Measurements from ENCODE around the gene HLA-B. TPM values are rescaled to one million over a fixed set of nuclear protein-coding genes. Genes with fewer than 3 reads are reported as not detected.
A peak's percentile ranks its signal among the peaks of the same experiment; 100 is the strongest.

The HLA-B gene
- total and polyA plus RNA-seq, 2 of the 8 experiments (the other 6 are each of a cell fraction or from before 2014, with no cell fraction given): 154 to 233 TPM

DNA sequence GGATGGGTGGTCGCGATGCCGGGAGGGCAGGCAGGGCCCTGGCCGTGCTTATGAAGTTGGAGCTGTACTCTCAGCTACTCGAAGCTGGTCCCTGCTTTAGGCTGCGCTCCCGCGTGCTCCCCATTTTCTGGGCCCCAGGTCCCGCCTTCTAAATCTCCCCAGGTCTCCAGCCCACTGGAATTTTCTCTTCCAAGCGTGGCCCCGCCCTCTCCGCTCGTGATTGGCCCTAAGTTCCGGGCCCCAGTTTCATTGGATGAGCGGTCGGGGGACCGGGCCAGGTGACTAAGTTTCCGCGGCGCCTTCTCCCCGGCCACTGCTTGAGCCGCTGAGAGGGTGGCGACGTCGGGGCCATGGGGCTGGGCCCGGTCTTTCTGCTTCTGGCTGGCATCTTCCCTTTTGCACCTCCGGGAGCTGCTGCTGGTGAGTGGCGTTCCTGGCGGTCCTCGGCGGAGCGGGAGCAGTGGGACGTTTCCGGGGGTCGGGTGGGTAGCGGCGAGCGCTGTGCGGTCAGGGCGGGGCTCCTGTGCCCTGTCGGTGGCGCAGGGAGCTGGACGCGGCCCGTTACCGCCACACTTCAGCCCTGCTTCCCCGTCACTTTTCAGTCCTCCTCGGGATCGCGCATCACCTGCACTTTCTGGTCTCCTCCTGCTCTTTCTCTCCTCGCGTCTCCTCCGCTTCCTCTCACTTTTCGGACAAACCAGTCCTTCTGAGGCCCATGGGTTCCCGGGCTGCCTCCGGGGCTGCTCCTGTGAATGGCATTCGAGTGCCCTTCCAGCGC is 46.5 kb upstream of the HLA-B start, which contains the start of gene MICA:
Gene MICA, plus strand, starts transcription at position 313 of the 778 bp plus-strand sequence. Its CDS starts 38 bp downstream, at position 351.
- no peak within 1 kb of the TSS for H2BK120ac ChIP-seq (replicated peaks; ENCODE audit: low read depth, low read length)
- ChIA-PET CTCF (ENCODE audit: partially characterized antibody) (interaction anchor here (0.5 to 2.3 kb wide), 7 partner anchors 10 to 271 kb away, joined by 3 to 16 read pairs (median 3); no protein-coding TSS in a partner anchor), POLR2A (ENCODE audit: partially characterized antibody) (interaction anchor here (0.8 to 2.4 kb wide), 10 partner anchors 9 to 231 kb away, joined by 3 to 8 read pairs (median 4); partner anchors contain the start of gene DDX39B)
- H2BK5ac ChIP-seq (ENCODE audit: low read depth, low read length): peak within 1 kb of the TSS; percentile 35
- H4K8ac ChIP-seq (ENCODE audit: extremely low read depth, insufficient read depth, low read length): peak within 1 kb of the TSS; percentile 87; the same call in 1 of the 2 replicates
- peak within 1 kb of the TSS; percentile 74 for H3K4ac ChIP-seq (replicated peaks; ENCODE audit: insufficient read length, low read depth, low read length)
- peak within 1 kb of the TSS; percentile 92 for H3K56ac ChIP-seq (replicated peaks; ENCODE audit: insufficient read length, low read depth, low read length)
- H3K36me3 ChIP-seq (ENCODE audit: control insufficient read depth in 2 of 4, insufficient read depth in 4 of 4, low read length in 3 of 4): no peaks in the 10 kb centered on the region
- peaks cover 5% of the 10 kb centered on the region for H3K79me1 ChIP-seq (ENCODE audit: low read depth, low read length)
- peak within 1 kb of the TSS; percentile 81 for H3K18ac ChIP-seq (ENCODE audit: extremely low read depth, low read length)
- H2AK5ac ChIP-seq (ENCODE audit: low read depth, low read length): no peak within 1 kb of the TSS
- 0 out of 2 replicates have a peak within 1 kb of the TSS, but pooled peaks have one; percentile 72 for H2BK20ac ChIP-seq (ENCODE audit: low read length)
- no peak within 1 kb of the TSS for H3K27ac ChIP-seq (ENCODE audit: low read depth, low read length)
- H3K4me3 ChIP-seq (ENCODE audit: extremely low read depth in 1 of 4, insufficient read depth in 2 of 4, low read depth in 3 of 4, low read length in 4 of 4): peak within 1 kb of the TSS; percentile 59 to 81 (median 70)
- 2% methylated on average over 50 of the region's 58 CpGs; no CpG with 5 or more reads in 1 of the 2 experiments for WGBS, 2 experiments (ENCODE audit: extremely low coverage in 1 of 2, insufficient coverage in 1 of 2, insufficient read length in 1 of 2, insufficient replicate concordance in 2 of 2, low coverage in 1 of 2, low lambda C conversion rate in 2 of 2, missing lambda C conversion rate in 1 of 2)
- H2BK15ac ChIP-seq (ENCODE audit: low read length): peak within 1 kb of the TSS; percentile 81; the same call in 1 of the 2 replicates
- no peak within 1 kb of the TSS for H3K14ac ChIP-seq (ENCODE audit: insufficient read length)
- peak within 1 kb of the TSS; percentile 51 to 82 (median 55) for H3K9ac ChIP-seq (replicated peaks in 1 of 4; ENCODE audit: extremely low read depth in 1 of 4, low read depth in 3 of 4, low read length in 3 of 4)
- peaks cover 8 to 11% of the 10 kb centered on the region in 2 experiments for H4K20me1 ChIP-seq (replicated peaks in 1 of 2; ENCODE audit: control insufficient read depth in 1 of 2, insufficient read depth in 2 of 2, low read length in 2 of 2)
- peak within 1 kb of the TSS; percentile 62 for H4K5ac ChIP-seq (ENCODE audit: insufficient read length, low read depth, low read length)
- peak; percentile 74 to 94 for DNase-seq (ENCODE audit: low read depth in 1 of 2, low spot score in 2 of 2)
- H3K4me2 ChIP-seq (ENCODE audit: insufficient read depth in 1 of 2, low read depth in 2 of 2, low read length in 2 of 2): peak within 1 kb of the TSS; percentile 88 to 89
- peaks cover 15% of the 10 kb centered on the region; the same call in 1 of the 2 replicates for H3K23me2 ChIP-seq (ENCODE audit: low read depth, low read length)
- peak within 1 kb of the TSS; percentile 89 for H4K91ac ChIP-seq (replicated peaks; ENCODE audit: insufficient read length, low read length)
- peaks cover 10 to 47% of the 10 kb centered on the region in 2 experiments for H3K79me2 ChIP-seq (ENCODE audit: control insufficient read depth in 1 of 2, insufficient read depth in 2 of 2, low read length in 2 of 2)
- H2BK12ac ChIP-seq (ENCODE audit: low read depth, low read length): peak within 1 kb of the TSS; percentile 62
- peaks cover 2 to 14% (median 5%) of the 10 kb centered on the region in 4 experiments for H3K4me1 ChIP-seq (replicated peaks in 1 of 4; ENCODE audit: control insufficient read depth in 3 of 4, insufficient read depth in 4 of 4, low read length in 3 of 4)
- no peak within 1 kb of the TSS for H3K23ac ChIP-seq (ENCODE audit: insufficient read length)
- no peaks in the 10 kb centered on the region for H3K9me3 ChIP-seq (ENCODE audit: insufficient read depth in 2 of 2, low read depth in 1 of 2, low read length in 1 of 2)
- FAIRE-seq: no peak
- peaks cover 0 to 10% (median 4%) of the 10 kb centered on the region in 4 experiments; a peak in 3 of 7 replicates for H3K27me3 ChIP-seq (replicated peaks in 1 of 4; ENCODE audit: control insufficient read depth in 3 of 4, extremely low read depth in 1 of 4, insufficient read depth in 3 of 4, low read length in 3 of 4)
- H2AFZ ChIP-seq (ENCODE audit: low read length): peak within 1 kb of the TSS; percentile 29; the same call in 1 of the 2 replicates
- TF ChIP-seq RBBP5 (IDR thresholded peaks at IDR 0.05; ENCODE audit: borderline replicate concordance, low read depth, low read length): 0 out of 2 replicates have a peak, but pooled peaks have one; percentile 78
- no peak; the same call in 1 of the 2 replicates for TF ChIP-seq CREB1 (IDR thresholded peaks at IDR 0.05)
- no peak for TF ChIP-seq ZNF274 (IDR thresholded peaks at IDR 0.05; ENCODE audit: borderline replicate concordance, extremely low read depth, low read length)
- no peak for TF ChIP-seq CEBPB (IDR thresholded peaks at IDR 0.05; ENCODE audit: low read depth, low read length)
- TF ChIP-seq, protein P1, sequence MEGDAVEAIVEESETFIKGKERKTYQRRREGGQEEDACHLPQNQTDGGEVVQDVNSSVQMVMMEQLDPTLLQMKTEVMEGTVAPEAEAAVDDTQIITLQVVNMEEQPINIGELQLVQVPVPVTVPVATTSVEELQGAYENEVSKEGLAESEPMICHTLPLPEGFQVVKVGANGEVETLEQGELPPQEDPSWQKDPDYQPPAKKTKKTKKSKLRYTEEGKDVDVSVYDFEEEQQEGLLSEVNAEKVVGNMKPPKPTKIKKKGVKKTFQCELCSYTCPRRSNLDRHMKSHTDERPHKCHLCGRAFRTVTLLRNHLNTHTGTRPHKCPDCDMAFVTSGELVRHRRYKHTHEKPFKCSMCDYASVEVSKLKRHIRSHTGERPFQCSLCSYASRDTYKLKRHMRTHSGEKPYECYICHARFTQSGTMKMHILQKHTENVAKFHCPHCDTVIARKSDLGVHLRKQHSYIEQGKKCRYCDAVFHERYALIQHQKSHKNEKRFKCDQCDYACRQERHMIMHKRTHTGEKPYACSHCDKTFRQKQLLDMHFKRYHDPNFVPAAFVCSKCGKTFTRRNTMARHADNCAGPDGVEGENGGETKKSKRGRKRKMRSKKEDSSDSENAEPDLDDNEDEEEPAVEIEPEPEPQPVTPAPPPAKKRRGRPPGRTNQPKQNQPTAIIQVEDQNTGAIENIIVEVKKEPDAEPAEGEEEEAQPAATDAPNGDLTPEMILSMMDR (IDR thresholded peaks at IDR 0.05; ENCODE audit: control extremely low read depth in 1 of 3, insufficient read depth in 1 of 3, low read depth in 1 of 3, low read length in 3 of 3): 0 out of 4 replicates have a peak, but pooled peaks of 1 of the 3 experiments have one; percentile 4
- peak; percentile 71; the same call in 1 of the 2 replicates for TF ChIP-seq TAF1 (IDR thresholded peaks at IDR 0.05; ENCODE audit: low read depth, low read length)
- peak; percentile 68; the same call in 1 of the 2 replicates for TF ChIP-seq SP1 (IDR thresholded peaks at IDR 0.05; ENCODE audit: low read depth, low read length)
- peak; percentile 33 for TF ChIP-seq ASH2L (IDR thresholded peaks at IDR 0.05; ENCODE audit: low read length)
